ENCODE measurements around the gene TBCD.

DNA sequence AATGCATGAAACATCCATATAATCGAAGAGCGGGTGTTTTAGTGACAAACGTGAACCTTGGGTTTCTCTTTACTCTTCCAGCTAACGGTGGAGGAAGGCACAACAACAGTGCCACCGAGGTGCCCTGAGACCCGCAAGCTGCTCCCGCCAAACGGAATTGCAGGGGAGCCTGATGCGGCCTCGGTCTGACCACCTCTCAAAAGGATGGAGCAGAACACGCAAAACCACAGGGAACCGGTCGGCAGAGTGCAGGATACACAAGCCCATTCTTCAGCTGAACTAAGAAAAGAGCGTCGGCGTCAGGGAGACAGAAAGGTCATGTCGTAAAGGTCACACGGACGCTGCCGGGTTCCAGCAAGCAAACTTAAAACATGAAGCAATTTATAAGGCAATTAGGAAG lies 197.5 kb downstream of the TBCD start:
- TF ChIP-seq, protein P1, sequence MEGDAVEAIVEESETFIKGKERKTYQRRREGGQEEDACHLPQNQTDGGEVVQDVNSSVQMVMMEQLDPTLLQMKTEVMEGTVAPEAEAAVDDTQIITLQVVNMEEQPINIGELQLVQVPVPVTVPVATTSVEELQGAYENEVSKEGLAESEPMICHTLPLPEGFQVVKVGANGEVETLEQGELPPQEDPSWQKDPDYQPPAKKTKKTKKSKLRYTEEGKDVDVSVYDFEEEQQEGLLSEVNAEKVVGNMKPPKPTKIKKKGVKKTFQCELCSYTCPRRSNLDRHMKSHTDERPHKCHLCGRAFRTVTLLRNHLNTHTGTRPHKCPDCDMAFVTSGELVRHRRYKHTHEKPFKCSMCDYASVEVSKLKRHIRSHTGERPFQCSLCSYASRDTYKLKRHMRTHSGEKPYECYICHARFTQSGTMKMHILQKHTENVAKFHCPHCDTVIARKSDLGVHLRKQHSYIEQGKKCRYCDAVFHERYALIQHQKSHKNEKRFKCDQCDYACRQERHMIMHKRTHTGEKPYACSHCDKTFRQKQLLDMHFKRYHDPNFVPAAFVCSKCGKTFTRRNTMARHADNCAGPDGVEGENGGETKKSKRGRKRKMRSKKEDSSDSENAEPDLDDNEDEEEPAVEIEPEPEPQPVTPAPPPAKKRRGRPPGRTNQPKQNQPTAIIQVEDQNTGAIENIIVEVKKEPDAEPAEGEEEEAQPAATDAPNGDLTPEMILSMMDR (conservative IDR thresholded peaks at IDR 0.05 in 1 of 2, IDR thresholded peaks at IDR 0.05 in 1 of 2; ENCODE audit: extremely low read depth in 1 of 2, insufficient read depth in 1 of 2, low read depth in 1 of 2, low read length in 2 of 2), result no peak
- no peak for TF ChIP-seq EZH2 (IDR thresholded peaks at IDR 0.05; ENCODE audit: borderline replicate concordance, low read length)

All from mammary epithelial cell (primary cell).